22Rv1 (cell line): ENCODE results near the gene DPT.

Experiments used
- ZFX ChIP-seq: fragments of 450-650 bp; IDR thresholded peaks from 2 replicates; pipeline ENCODE4 v1.6.1; 2017; ENCODE audit warnings: antibody characterized with exemption, borderline replicate concordance
- TF ChIP-seq, protein P1 (sequence below): fragments of 450-650 bp; IDR thresholded peaks from 2 replicates; pipeline ENCODE4 v1.5.1; 2017; ENCODE audit warnings: mild to moderate bottlenecking

DNA sequence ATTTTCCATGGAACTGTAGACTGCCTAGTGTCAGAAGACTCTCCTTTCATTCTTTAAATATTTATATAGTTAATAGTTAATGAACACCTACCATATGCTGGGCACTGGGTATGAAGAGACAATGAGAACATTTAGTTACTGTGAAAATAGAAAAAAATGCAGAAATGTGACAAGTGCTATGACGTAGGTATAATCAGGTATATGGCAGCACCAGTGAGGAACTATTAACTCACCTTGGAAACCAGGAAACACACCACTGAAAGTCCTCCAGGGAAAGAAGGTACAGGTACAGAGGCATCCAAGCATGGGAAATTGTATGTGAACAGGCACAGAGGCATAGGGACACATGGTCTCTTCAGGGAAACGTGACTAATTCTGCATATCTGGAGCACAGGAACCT lies 42.3 kb downstream of the DPT start:
- TF ChIP-seq, protein P1, sequence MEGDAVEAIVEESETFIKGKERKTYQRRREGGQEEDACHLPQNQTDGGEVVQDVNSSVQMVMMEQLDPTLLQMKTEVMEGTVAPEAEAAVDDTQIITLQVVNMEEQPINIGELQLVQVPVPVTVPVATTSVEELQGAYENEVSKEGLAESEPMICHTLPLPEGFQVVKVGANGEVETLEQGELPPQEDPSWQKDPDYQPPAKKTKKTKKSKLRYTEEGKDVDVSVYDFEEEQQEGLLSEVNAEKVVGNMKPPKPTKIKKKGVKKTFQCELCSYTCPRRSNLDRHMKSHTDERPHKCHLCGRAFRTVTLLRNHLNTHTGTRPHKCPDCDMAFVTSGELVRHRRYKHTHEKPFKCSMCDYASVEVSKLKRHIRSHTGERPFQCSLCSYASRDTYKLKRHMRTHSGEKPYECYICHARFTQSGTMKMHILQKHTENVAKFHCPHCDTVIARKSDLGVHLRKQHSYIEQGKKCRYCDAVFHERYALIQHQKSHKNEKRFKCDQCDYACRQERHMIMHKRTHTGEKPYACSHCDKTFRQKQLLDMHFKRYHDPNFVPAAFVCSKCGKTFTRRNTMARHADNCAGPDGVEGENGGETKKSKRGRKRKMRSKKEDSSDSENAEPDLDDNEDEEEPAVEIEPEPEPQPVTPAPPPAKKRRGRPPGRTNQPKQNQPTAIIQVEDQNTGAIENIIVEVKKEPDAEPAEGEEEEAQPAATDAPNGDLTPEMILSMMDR, result no peak
- TF ChIP-seq ZFX, result no peak
